Lung (tissue), 12 donors: ENCODE data around the gene FAM43A. TPM values are rescaled to one million over a fixed set of nuclear protein-coding genes. Genes with fewer than 3 reads are reported as not detected.
A peak's percentile ranks its signal among the peaks of the same experiment; 100 is the strongest.

Experiments
- ATAC-seq: fragments of 200-7000 bp; cut with Tn5 transposase; one replicate; pipeline ENCODE4 v1.9.1; 2020; ENCODE audit warnings: moderate number of reproducible peaks; ENCODE audit not compliant: insufficient read depth, low FRiP score
- DNase-seq, 3 donors: peaks; one replicate each; pipeline ENCODE4 v3.0.0-alpha.2; 2013 to 2017
- H3K27ac ChIP-seq, 2 donors: one replicate each; pipeline ENCODE4 v1.5.1; 2013; ENCODE audit warnings: mild to moderate bottlenecking in 2 of 2, moderate library complexity in 2 of 2, control low read depth in 1 of 2, inconsistent platforms in 1 of 2, low read depth in 1 of 2, low read length in 1 of 2
- H3K27me3 ChIP-seq, 3 donors: one replicate each; pipeline ENCODE4 v1.5.1; 2013; ENCODE audit warnings: low read length in 2 of 3; ENCODE audit not compliant: control insufficient read depth in 3 of 3, insufficient read depth in 3 of 3
- H3K36me3 ChIP-seq, 4 donors: one replicate each; pipeline ENCODE4 v1.5.1; 2013; ENCODE audit warnings: low read length in 4 of 4, mild to moderate bottlenecking in 1 of 4, moderate library complexity in 1 of 4; ENCODE audit not compliant: control insufficient read depth in 4 of 4, insufficient read depth in 4 of 4
- H3K4me1 ChIP-seq, 5 donors: one replicate each; pipeline ENCODE4 v1.5.1; 2013; ENCODE audit warnings: low read length in 5 of 5, mild to moderate bottlenecking in 2 of 5, moderate library complexity in 1 of 5; ENCODE audit not compliant: control insufficient read depth in 5 of 5, insufficient read depth in 5 of 5
- H3K4me3 ChIP-seq: one replicate; pipeline ENCODE4 v1.5.1; 2013; ENCODE audit warnings: mild to moderate bottlenecking, control low read depth, moderate library complexity
- H3K9ac ChIP-seq, 2 donors: one replicate each; pipeline ENCODE4 v1.5.1; 2013; ENCODE audit warnings: low read length in 2 of 2, control low read depth in 1 of 2; ENCODE audit not compliant: insufficient read depth in 1 of 2
- H3K9me3 ChIP-seq, 4 donors: one replicate each; pipeline ENCODE4 v1.5.1; 2013; ENCODE audit warnings: low read length in 3 of 4, mild to moderate bottlenecking in 1 of 4, moderate library complexity in 1 of 4; ENCODE audit not compliant: control insufficient read depth in 4 of 4, insufficient read depth in 3 of 4
- CTCF ChIP-seq: IDR thresholded peaks from 2 replicates; pipeline ENCODE4 v1.5.1; 2012; ENCODE audit warnings: mild to moderate bottlenecking; ENCODE audit errors: control extremely low read depth, extremely low read depth
- WGBS, 2 donors: extraction: QIAGEN DNeasy Blood & Tissue Kit; methylation state at CpG; one replicate each; pipeline ENCODE4 v1.1.7; 2013; 5-methylcytosine and 5-hydroxymethylcytosine counted together
- polyA plus RNA-seq, 2 donors: library from polyadenylated mRNA; stranded (reverse); fragments of 200-250 nt; gene quantifications; one replicate each; pipeline ENCODE4 v1.2.1, GENCODE V29; 2013
- total RNA-seq, 2 donors: library from RNA; depleted of rRNA in 1 of 2; stranded (reverse); fragments of >200 nt in 1 of 2; gene quantifications; one replicate each; pipeline ENCODE4 v1.2.1, GENCODE V29; 2014 to 2021
- donor health status: control.
- donor health status: control.
- donor health status: Bipolar disorder and iron deficiency.
- donor health status: healthy.
- donor health status: DM: yes; HTN: yes; CAD: no.

FAM43A gene
- total and polyA plus RNA-seq, 4 donors: 8.4 to 16.4 (median 14.7) TPM

- Histone ChIP-seq H3K4me1 (peaks cover 3 to 14% (median 7%) of the 10 kb centered on the region in 5 donors), H3K9ac (peak within 1 kb of the TSS; percentile 78 to 98), H3K27ac (peak within 1 kb of the TSS; percentile 87 to 89), H3K4me3 (peak within 1 kb of the TSS; percentile 98), H3K9me3 (no peaks in the 10 kb centered on the region), H3K36me3 (peaks cover 0 to 7% (median 2%) of the 10 kb centered on the region in 4 donors), H3K27me3 (peaks cover 0 to 4% (median 0%) of the 10 kb centered on the region in 3 donors)
- peak; percentile 97 for ATAC-seq
- 0% methylated on average over 57 of the region's 57 CpGs for WGBS, 2 donors
- TF ChIP-seq CTCF: no peak
- peak; percentile 95 to 99 (median 99) for DNase-seq
Measured at GRCh38 chr3:194671900-194672808, 13.5 kb upstream of the FAM43A start, which contains the start of gene LSG1. Gene LSG1, minus strand, starts transcription at chr3:194672191. Its CDS starts 29 bp downstream, at chr3:194672162.

- no peaks in the 10 kb centered on the region for H3K9me3 ChIP-seq
- no peak overlapping the region for H3K4me3 ChIP-seq
- peak overlapping the region in 1 of 2 donors; percentile 98 for H3K9ac ChIP-seq
- H3K4me1 ChIP-seq: peaks cover 3 to 14% (median 7%) of the 10 kb centered on the region in 5 donors
- DNase-seq (peak in 1 of 3 donors; percentile 42), ATAC-seq (no peak)
- TF ChIP-seq CTCF: no peak
- H3K27ac ChIP-seq: peak overlapping the region; percentile 50 to 87
- WGBS, 2 donors: 34 to 46% methylated on average over 5 of the region's 5 CpGs
- H3K27me3 ChIP-seq: peaks cover 0 to 4% (median 0%) of the 10 kb centered on the region in 3 donors
- H3K36me3 ChIP-seq: peaks cover 0 to 7% (median 2%) of the 10 kb centered on the region in 4 donors
Measured at GRCh38 chr3:194672876-194673275, 12.8 kb upstream of the FAM43A start.

- Histone ChIP-seq H3K9me3 (no peaks in the 10 kb centered on the region), H3K4me1 (peaks cover 3 to 14% (median 7%) of the 10 kb centered on the region in 5 donors), H3K27me3 (peaks cover 0 to 4% (median 0%) of the 10 kb centered on the region in 3 donors), H3K9ac (no peak overlapping the region), H3K36me3 (peaks cover 0 to 5% (median under 1%) of the 10 kb centered on the region in 4 donors), H3K4me3 (no peak overlapping the region), H3K27ac (no peak overlapping the region)
- DNase-seq (no peak), ATAC-seq (no peak)
- WGBS, 2 donors: 82 to 91% methylated on average over 3 of the region's 3 CpGs
- TF ChIP-seq CTCF: no peak
Measured at GRCh38 chr3:194673761-194674160, 11.9 kb upstream of the FAM43A start.
